IMR-90 (cell line): ENCODE data around the gene SLC40A1. TPM values are rescaled to one million over a fixed set of nuclear protein-coding genes. Genes with fewer than 3 reads are reported as not detected.

Experiments used
- ATAC-seq: fragments of 200-7000 bp; cut with Tn5 transposase; 2 replicates; pipeline ENCODE4 v1.9.1; 2020; ENCODE audit warnings: low read depth, mild to moderate bottlenecking, moderate library complexity
- BruUV-seq: library from RNA; stranded (reverse); fragments of 400-500 nt; replicated peaks from 2 replicates; lab custom pipeline; 2021; lab: Mats Ljungman, UMichigan
- CTCF ChIA-PET: fragments of 300-600 bp; formaldehyde crosslinking; extraction: SDS; loops from one replicate; lab custom pipeline; 2021; ENCODE audit warnings: antibody characterized with exemption; lab: Yijun Ruan, JAX
- POLR2A ChIA-PET: fragments of 300-600 bp; sonication (Branson Sonifier 250); formaldehyde crosslinking; loops from one replicate; lab custom pipeline; 2022; ENCODE audit warnings: antibody characterized with exemption; ENCODE audit not compliant: unreplicated experiment; lab: Charles Lee
- DNase-seq: peaks from one replicate; pipeline ENCODE4 v3.0.0; 2013
- H2AFZ ChIP-seq: replicated peaks from 2 replicates; pipeline ENCODE3; 2013; ENCODE audit warnings: low read length, mild to moderate bottlenecking; ENCODE audit not compliant: poor library complexity
- H2AK5ac ChIP-seq: 2 replicates; pipeline ENCODE4 v1.6.1; 2013; ENCODE audit warnings: low read depth, low read length, inconsistent platforms
- H2AK9ac ChIP-seq: replicated peaks from 2 replicates; pipeline ENCODE3; 2013; ENCODE audit warnings: mild to moderate bottlenecking, low read depth, low read length, moderate library complexity; ENCODE audit not compliant: poor library complexity
- H2BK120ac ChIP-seq: 2 replicates; pipeline ENCODE4 v1.6.1; 2013; ENCODE audit warnings: low read depth, low read length, inconsistent platforms
- H2BK15ac ChIP-seq: 3 replicates; pipeline ENCODE4 v1.6.1; 2013; ENCODE audit warnings: low read depth, low read length, inconsistent platforms
- H2BK20ac ChIP-seq: 2 replicates; pipeline ENCODE4 v1.6.1; 2013; ENCODE audit warnings: low read depth, mild to moderate bottlenecking, inconsistent platforms, low read length, moderate library complexity
- H2BK5ac ChIP-seq: 2 replicates; pipeline ENCODE4 v1.6.1; 2013; ENCODE audit warnings: mild to moderate bottlenecking, low read depth, low read length, inconsistent platforms; ENCODE audit not compliant: poor library complexity, severe bottlenecking
- H3K14ac ChIP-seq: replicated peaks from 2 replicates; pipeline ENCODE4 v1.6.1; 2013; ENCODE audit warnings: low read depth, low read length, inconsistent platforms
- H3K18ac ChIP-seq: 2 replicates; pipeline ENCODE4 v1.6.1; 2013; ENCODE audit warnings: low read depth, low read length, control low read depth
- H3K23ac ChIP-seq: 2 replicates; pipeline ENCODE4 v1.6.1; 2013; ENCODE audit warnings: low read depth, low read length, inconsistent platforms
- H3K27ac ChIP-seq: 2 replicates; pipeline ENCODE4 v1.5.1; 2013; ENCODE audit warnings: mild to moderate bottlenecking, control low read depth, low read length; ENCODE audit not compliant: insufficient read depth
- H3K27me3 ChIP-seq: 2 replicates; pipeline ENCODE4 v1.6.1; 2013; ENCODE audit warnings: low read length; ENCODE audit not compliant: control insufficient read depth, insufficient read depth
- H3K36me3 ChIP-seq: 2 replicates; pipeline ENCODE4 v1.6.1; 2013; ENCODE audit warnings: low read length, mixed read lengths; ENCODE audit not compliant: control insufficient read depth, insufficient read depth
- H3K4ac ChIP-seq: 2 replicates; pipeline ENCODE4 v1.6.1; 2013; ENCODE audit warnings: low read depth, low read length, inconsistent platforms
- H3K4me1 ChIP-seq: 2 replicates; pipeline ENCODE4 v1.6.1; 2013; ENCODE audit warnings: low read length, mixed read lengths; ENCODE audit not compliant: control insufficient read depth, insufficient read depth
- H3K4me2 ChIP-seq: 2 replicates; pipeline ENCODE4 v1.6.1; 2013; ENCODE audit warnings: low read depth, mild to moderate bottlenecking, control low read depth, low read length, moderate library complexity
- H3K4me3 ChIP-seq: 2 replicates; pipeline ENCODE4 v1.5.1; 2013; ENCODE audit warnings: low read depth, mild to moderate bottlenecking, control low read depth, low read length, moderate library complexity; ENCODE audit not compliant: insufficient read depth
- H3K56ac ChIP-seq: 2 replicates; pipeline ENCODE4 v1.6.1; 2013; ENCODE audit warnings: low read length, inconsistent platforms; ENCODE audit not compliant: insufficient read depth; ENCODE audit errors: extremely low read depth
- H3K79me1 ChIP-seq, 2 experiments: 2 replicates each; pipeline ENCODE4 v1.6.1; 2013; ENCODE audit warnings: low read length in 2 of 2, inconsistent platforms in 1 of 2, low read depth in 1 of 2
- H3K9ac ChIP-seq: 2 replicates; pipeline ENCODE4 v1.6.1; 2013; ENCODE audit warnings: low read depth, low read length, control low read depth
- H3K9me1 ChIP-seq: 2 replicates; pipeline ENCODE4 v1.6.1; 2013; ENCODE audit warnings: low read length, inconsistent platforms; ENCODE audit not compliant: insufficient read depth
- H3K9me3 ChIP-seq: 2 replicates; pipeline ENCODE4 v1.6.1; 2013; ENCODE audit warnings: low read length; ENCODE audit not compliant: control insufficient read depth, insufficient read depth
- H4K20me1 ChIP-seq: 2 replicates; pipeline ENCODE4 v1.6.1; 2013; ENCODE audit warnings: low read length, inconsistent platforms; ENCODE audit not compliant: insufficient read depth
- H4K5ac ChIP-seq: 2 replicates; pipeline ENCODE4 v1.6.1; 2013; ENCODE audit warnings: mild to moderate bottlenecking, low read depth, low read length, control low read depth
- H4K8ac ChIP-seq, 2 experiments: 2 replicates each; pipeline ENCODE4 v1.6.1; 2013; ENCODE audit warnings: low read depth in 2 of 2, low read length in 2 of 2, control low read depth in 1 of 2, inconsistent platforms in 1 of 2
- H4K91ac ChIP-seq: 2 replicates; pipeline ENCODE4 v1.6.1; 2013; ENCODE audit warnings: low read depth, low read length, inconsistent platforms; ENCODE audit not compliant: insufficient read depth
- BHLHE40 ChIP-seq: fragments of 150-350 bp; IDR thresholded peaks from 2 replicates; pipeline ENCODE4 v1.6.1; 2016; ENCODE audit warnings: mild to moderate bottlenecking, low read depth, low read length
- CEBPB ChIP-seq: IDR thresholded peaks from 2 replicates; pipeline ENCODE4 v1.6.1; 2012; ENCODE audit warnings: low read depth, low read length, improper control_type of control experiment
- CHD1 ChIP-seq: IDR thresholded peaks from 2 replicates; pipeline ENCODE4 v1.6.1; 2012; ENCODE audit warnings: low read depth, low read length, improper control_type of control experiment
- CTCF ChIP-seq: conservative IDR thresholded peaks from 2 replicates; pipeline ENCODE4 v1.5.1; 2012; ENCODE audit warnings: mild to moderate bottlenecking, low read depth, low read length, improper control_type of control experiment
- FOS ChIP-seq: fragments of 150-350 bp; IDR thresholded peaks from 2 replicates; pipeline ENCODE4 v1.6.1; 2016; ENCODE audit warnings: low read depth, low read length
- MAFK ChIP-seq: IDR thresholded peaks from 2 replicates; pipeline ENCODE4 v1.6.1; 2012; ENCODE audit warnings: low read depth, low read length, improper control_type of control experiment
- MAZ ChIP-seq: IDR thresholded peaks from 2 replicates; pipeline ENCODE4 v1.6.1; 2012; ENCODE audit warnings: low read depth, mild to moderate bottlenecking, low read length, improper control_type of control experiment, moderate library complexity, borderline replicate concordance
- MXI1 ChIP-seq: IDR thresholded peaks from 2 replicates; pipeline ENCODE4 v1.6.1; 2012; ENCODE audit warnings: low read depth, mild to moderate bottlenecking, low read length, moderate library complexity, borderline replicate concordance
- NFE2L2 ChIP-seq: fragments of 150-350 bp; IDR thresholded peaks from 2 replicates; pipeline ENCODE4 v1.6.1; 2016; ENCODE audit warnings: low read depth, mild to moderate bottlenecking, low read length
- POLR2A ChIP-seq: IDR thresholded peaks from 2 replicates; pipeline ENCODE4 v1.6.1; 2012; ENCODE audit warnings: mild to moderate bottlenecking, low read depth, low read length
- RCOR1 ChIP-seq: IDR thresholded peaks from 2 replicates; pipeline ENCODE4 v1.6.1; 2012; ENCODE audit warnings: mild to moderate bottlenecking, low read length, improper control_type of control experiment; ENCODE audit not compliant: insufficient replicate concordance
- RFX5 ChIP-seq: IDR thresholded peaks from 2 replicates; pipeline ENCODE4 v1.8.0; 2012; ENCODE audit warnings: low read depth, mild to moderate bottlenecking, low read length, moderate library complexity
- SMC3 ChIP-seq: fragments of 150-350 bp; IDR thresholded peaks from 2 replicates; pipeline ENCODE4 v1.6.1; 2016; ENCODE audit warnings: low read depth, mild to moderate bottlenecking, antibody characterized with exemption, low read length, moderate library complexity
- USF2 ChIP-seq: fragments of 150-350 bp; IDR thresholded peaks from 2 replicates; pipeline ENCODE4 v1.6.1; 2017; ENCODE audit warnings: mild to moderate bottlenecking, antibody characterized with exemption, low read length, low read depth
- WGBS, 2 experiments: methylation state at CpG; one replicate each; pipeline versions ENCODE4 v1.1.5 to v1.1.7; 2013; ENCODE audit warnings: missing lambda C conversion rate in 2 of 2; ENCODE audit not compliant: insufficient read length in 1 of 2; ENCODE audit errors: extremely low coverage in 2 of 2; 5-methylcytosine and 5-hydroxymethylcytosine counted together
- dilution Hi-C: fragments of 300-500 bp; cut with HindIII; formaldehyde crosslinking; loops from one replicate; pipeline ENCODE4 v1.14.3; 2018; ENCODE audit warnings: low sequenced_read_pairs; ENCODE audit not compliant: unreplicated experiment
- in situ Hi-C: fragments of 300-500 bp; cut with MboI; formaldehyde crosslinking; loops from 3 replicates; pipeline ENCODE4 v1.14.3; 2019; ENCODE audit warnings: low sequenced_read_pairs, inconsistent platforms, mixed read lengths
- intact Hi-C: fragments of 100-400 bp; cut with micrococcal nuclease; formaldehyde crosslinking; loops from 2 replicates; pipeline ENCODE4 v1.10.0; 2022
- polyA plus RNA-seq, 3 experiments: library from polyadenylated mRNA; depleted of rRNA; stranded (reverse); fragments of >200 nt; gene quantifications; 2 replicates each; pipeline ENCODE4 v1.2.3, GENCODE V29; 2012; ENCODE audit warnings: low replicate concordance in 1 of 3
- total RNA-seq: library from RNA; depleted of rRNA; stranded (reverse); fragments of >200 nt; gene quantifications from 2 replicates; pipeline ENCODE4 v1.2.3, GENCODE V29; 2012

Gene SLC40A1
- total and polyA plus RNA-seq, 2 of the 4 experiments (the other 2 are of a cell fraction) = 1.5 to 5.0 TPM

DNA sequence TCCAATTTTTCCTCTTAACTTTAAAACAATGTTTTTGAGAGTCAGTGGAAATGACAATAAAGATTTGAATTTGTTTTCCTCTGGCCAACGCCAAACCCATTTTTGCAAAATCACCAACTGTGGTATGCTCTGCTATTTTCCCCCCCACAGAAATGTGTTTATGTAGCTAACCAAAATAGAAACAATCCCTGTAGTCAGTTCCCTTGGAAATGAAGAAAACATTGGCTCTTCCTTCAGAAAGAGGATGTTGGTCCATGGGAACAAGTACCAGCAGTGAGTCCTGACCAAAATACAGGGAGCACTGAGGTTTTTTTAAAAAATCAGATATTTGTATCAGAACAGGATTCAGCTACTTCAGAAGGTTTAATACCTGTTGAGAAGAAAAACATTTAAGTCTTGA, 65.3 kb downstream of the SLC40A1 start:
- H3K4me2 ChIP-seq = no peak overlapping the region
- no peaks in the 10 kb centered on the region for H3K79me1 ChIP-seq
- no peak overlapping the region for H3K27ac ChIP-seq
- no peak overlapping the region for H3K18ac ChIP-seq
- no peak overlapping the region for H3K56ac ChIP-seq
- H2AK9ac ChIP-seq = no peak overlapping the region
- CTCF ChIA-PET = no interaction called here
- no peak overlapping the region for H3K4ac ChIP-seq
- TF ChIP-seq MAZ (no peak), NFE2L2 (no peak), MAFK (no peak), CEBPB (no peak), BHLHE40 (no peak), CHD1 (no peak), CTCF (no peak), USF2 (no peak), RFX5 (no peak), MXI1 (no peak), SMC3 (no peak), FOS (no peak), RCOR1 (no peak), POLR2A (no peak)
- no peak overlapping the region for H4K91ac ChIP-seq
- no peak overlapping the region for H2BK5ac ChIP-seq
- H2AFZ ChIP-seq = no peak overlapping the region
- H4K8ac ChIP-seq = no peak overlapping the region
- no peaks in the 10 kb centered on the region for H3K9me1 ChIP-seq
- no peak overlapping the region for H2BK20ac ChIP-seq
- no TSS peak for BruUV-seq
- H3K4me1 ChIP-seq = no peaks in the 10 kb centered on the region
- no peak overlapping the region for H3K4me3 ChIP-seq
- peaks cover 2% of the 10 kb centered on the region; the same call in 1 of the 2 replicates for H3K9me3 ChIP-seq
- no peak overlapping the region for H4K5ac ChIP-seq
- H2BK15ac ChIP-seq = no peak overlapping the region
- DNase-seq (peak; percentile 26), ATAC-seq (no peak)
- no peaks in the 10 kb centered on the region for H4K20me1 ChIP-seq
- dilution Hi-C loops = no loop called here
- no peak overlapping the region for H2BK120ac ChIP-seq
- POLR2A ChIA-PET = no interaction called here
- intact Hi-C loops = no loop called here
- no peak overlapping the region for H3K23ac ChIP-seq
- no peak overlapping the region for H3K14ac ChIP-seq
- H2AK5ac ChIP-seq = no peak overlapping the region
- no peaks in the 10 kb centered on the region for H3K27me3 ChIP-seq
- H3K9ac ChIP-seq = no peak overlapping the region
- in situ Hi-C loops = no loop called here
- WGBS, 2 experiments = no CpG with 5 or more reads among the region's 1 CpG
- H3K36me3 ChIP-seq = no peaks in the 10 kb centered on the region
